ENCODE results near the gene TMEM37. TPM values are rescaled to one million over a fixed set of nuclear protein-coding genes. Genes with fewer than 3 reads are reported as not detected.

The TMEM37 gene
- total RNA-seq, 1 experiment from 2014 or later, result 2.3 TPM

- ChIA-PET CTCF (no interaction called here), RAD21 (ENCODE audit: low non-redundant PET in 1 of 2, low total read pairs in 2 of 2, uncharacterized antibody in 2 of 2, unreplicated experiment in 2 of 2) (no interaction called here), POLR2A (interaction anchor here (0.8 kb wide), 1 partner anchor 33 kb away, joined by 3 read pairs; no protein-coding TSS in a partner anchor)
- H3K9ac ChIP-seq (ENCODE audit: low read length), result no peak overlapping the region
- no peaks in the 10 kb centered on the region for H3K9me2 ChIP-seq (ENCODE audit: insufficient read depth)
- no peaks in the 10 kb centered on the region for H3K4me1 ChIP-seq (ENCODE audit: control insufficient read depth in 1 of 2, insufficient read depth in 2 of 2, low read length in 2 of 2)
- intact Hi-C loops (cut with micrococcal nuclease), result no loop called here
- H3K4me2 ChIP-seq (ENCODE audit: low read length), result no peak overlapping the region
- no peak overlapping the region for H3K27ac ChIP-seq (ENCODE audit: low read depth, low read length)
- ATAC-seq (no peak), DNase-seq (ENCODE audit: low read depth, low spot score) (no peak)
- no TSS peak for BruUV-seq (replicated peaks)
- H3K9me3 ChIP-seq (ENCODE audit: control insufficient read depth in 1 of 2, insufficient read depth in 1 of 2, low read depth in 1 of 2, low read length in 2 of 2), result no peaks in the 10 kb centered on the region
- H3K27me3 ChIP-seq (ENCODE audit: insufficient read depth, low read length), result no peaks in the 10 kb centered on the region
- no peak overlapping the region for H2AFZ ChIP-seq (ENCODE audit: low read depth, low read length, poor library complexity, severe bottlenecking)
- H3K4me3 ChIP-seq (replicated peaks in 1 of 2; ENCODE audit: low read depth in 1 of 2, low read length in 2 of 2), result no peak overlapping the region
- H3K36me3 ChIP-seq (ENCODE audit: control insufficient read depth in 1 of 2, insufficient read depth in 2 of 2, low read length in 2 of 2), result no peaks in the 10 kb centered on the region
- TF ChIP-seq EGR1 (IDR thresholded peaks at IDR 0.05; ENCODE audit: low read depth), result no peak
- no peak for TF ChIP-seq ELF1 (IDR thresholded peaks at IDR 0.05; ENCODE audit: borderline replicate concordance, low read depth)
- no peak for TF ChIP-seq TCF7L2 (IDR thresholded peaks at IDR 0.05; ENCODE audit: borderline replicate concordance, extremely low read depth, insufficient read depth, insufficient read length)
- no peak for TF ChIP-seq SP1 (IDR thresholded peaks at IDR 0.05; ENCODE audit: low read depth)
- no peak for TF ChIP-seq REST (IDR thresholded peaks at IDR 0.05; ENCODE audit: low read depth)
- TF ChIP-seq CEBPB (IDR thresholded peaks at IDR 0.05; ENCODE audit: low read depth), result no peak
- TF ChIP-seq ZFX (IDR thresholded peaks at IDR 0.05), result 0 out of 2 replicates have a peak, but pooled peaks have one; percentile 20
- TF ChIP-seq FOSL1 (IDR thresholded peaks at IDR 0.05; ENCODE audit: low read depth), result no peak
- H3K79me2 ChIP-seq (ENCODE audit: insufficient read depth, low read length), result no peaks in the 10 kb centered on the region
- no peaks in the 10 kb centered on the region for H4K20me1 ChIP-seq (ENCODE audit: insufficient read depth)
Measured at GRCh38 chr2:119462574-119462973, 30.9 kb downstream of the TMEM37 start.

Measured in HCT116 (cell line).